Stimulated activated CD4-positive, alpha-beta T cell treated with anti-CD3 and anti-CD28 coated beads, Interleukin-12 subunit alpha, Interleukin-12 subunit beta, amount 100 ng/mL, for 24 hours (primary cell): Measurements from ENCODE around the gene POU2AF1.

ENCODE experiments used
- DNase-seq, 2 experiments: peaks; one replicate each; pipeline ENCODE4 v3.0.0-alpha.2; 2020; ENCODE audit warnings: low read depth in 2 of 2

POU2AF1 gene

DNA sequence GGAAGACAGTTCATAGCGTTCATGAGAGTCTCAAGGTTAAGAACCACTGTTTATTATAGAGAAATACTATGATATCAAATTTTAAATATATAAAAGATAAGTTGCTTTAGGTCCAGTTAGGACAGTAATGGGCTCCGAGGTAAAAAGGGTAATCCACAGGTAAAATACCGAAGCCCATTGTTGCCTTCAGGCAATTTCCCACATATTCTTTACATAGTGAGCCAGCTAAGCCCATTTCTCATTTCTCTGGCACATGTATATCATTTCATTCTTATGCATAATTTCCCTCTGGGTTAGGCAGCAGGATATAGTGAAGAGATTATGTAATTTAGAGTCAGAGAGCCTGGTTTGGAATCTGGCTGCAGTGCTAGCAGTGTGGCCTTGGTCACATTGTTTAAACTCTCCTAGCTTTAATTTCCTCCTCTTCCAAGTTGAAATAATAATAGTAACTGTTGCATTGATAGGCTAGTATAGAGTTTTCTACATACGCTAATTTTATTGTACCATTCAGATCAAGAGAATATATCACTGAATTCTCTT is 7.6 kb upstream of the POU2AF1 start:
- no peak for DNase-seq

- no peak for DNase-seq
Observed at GRCh38 chr11:111384494-111384893, 5.4 kb upstream of the POU2AF1 start.

GRCh38 chr11:111382451-111382850 is 3.4 kb upstream of the POU2AF1 start:
- DNase-seq, result no peak

GRCh38 chr11:111379602-111380136 is 594 bp upstream of the POU2AF1 start:
- no peak for DNase-seq

DNA sequence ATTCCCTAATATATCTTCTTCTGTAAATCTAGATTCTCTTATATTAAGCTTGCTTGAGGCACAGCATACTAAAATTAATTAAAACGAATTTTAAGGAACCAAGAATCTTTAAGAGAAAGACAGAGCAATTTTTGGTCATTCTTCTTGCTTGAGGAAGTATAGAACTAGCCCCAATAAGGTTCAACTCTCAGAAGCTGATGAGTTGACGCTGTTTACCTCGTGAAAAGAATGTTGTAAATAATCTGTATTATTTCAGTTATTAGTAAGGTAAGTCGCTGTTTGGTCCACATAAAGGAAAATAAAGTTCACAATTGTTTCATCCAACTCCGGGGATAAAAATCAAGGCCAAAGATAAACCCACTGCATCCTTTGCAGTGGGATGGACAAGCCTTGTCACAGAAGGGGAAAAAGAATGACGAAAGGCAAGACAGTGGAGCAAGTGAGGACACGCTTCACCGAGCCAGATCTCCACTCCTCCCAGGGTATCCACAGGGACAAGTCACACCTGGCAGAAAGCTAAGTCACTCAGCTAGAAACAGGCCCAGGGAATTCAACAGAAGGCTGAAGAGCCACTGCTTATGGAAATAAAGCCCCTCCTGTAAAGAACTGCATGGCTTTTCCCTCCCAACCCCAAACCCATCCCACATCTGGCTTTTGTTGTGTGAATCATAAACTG is 752 bp downstream of the POU2AF1 start:
- no peak for DNase-seq

DNA sequence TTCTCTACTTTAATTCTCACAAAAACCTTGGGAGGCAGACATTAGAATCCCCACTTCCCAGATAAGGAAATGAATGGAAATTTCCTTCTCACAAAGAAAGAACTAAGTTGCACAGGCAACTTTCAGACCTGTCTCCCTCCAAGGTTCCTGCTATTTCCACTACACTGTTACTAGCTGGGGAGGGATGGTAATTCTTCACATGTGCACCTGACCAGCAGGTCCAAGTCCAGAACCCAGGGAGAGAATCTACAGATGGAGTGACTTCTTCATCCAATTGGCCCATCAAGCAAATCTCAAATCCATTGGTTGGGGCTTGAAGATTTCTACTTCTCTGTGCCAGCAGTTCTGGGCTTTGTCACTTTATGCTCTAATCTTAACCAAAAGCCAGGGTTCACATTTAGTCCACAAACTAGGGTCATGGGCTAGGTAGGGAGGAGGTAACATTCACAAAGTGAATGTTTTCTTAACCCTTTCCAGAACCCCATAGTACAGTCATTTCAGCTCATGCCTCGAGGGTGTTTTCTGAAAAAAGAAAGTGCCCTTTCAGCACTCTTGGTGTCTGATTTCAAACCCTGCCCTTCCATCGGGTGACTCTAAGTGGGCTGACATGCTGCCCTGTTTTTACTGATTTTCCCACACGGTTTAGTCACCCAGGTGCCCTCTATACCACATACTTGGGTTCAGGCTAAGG is 2.7 kb downstream of the POU2AF1 start:
- no peak for DNase-seq

DNA sequence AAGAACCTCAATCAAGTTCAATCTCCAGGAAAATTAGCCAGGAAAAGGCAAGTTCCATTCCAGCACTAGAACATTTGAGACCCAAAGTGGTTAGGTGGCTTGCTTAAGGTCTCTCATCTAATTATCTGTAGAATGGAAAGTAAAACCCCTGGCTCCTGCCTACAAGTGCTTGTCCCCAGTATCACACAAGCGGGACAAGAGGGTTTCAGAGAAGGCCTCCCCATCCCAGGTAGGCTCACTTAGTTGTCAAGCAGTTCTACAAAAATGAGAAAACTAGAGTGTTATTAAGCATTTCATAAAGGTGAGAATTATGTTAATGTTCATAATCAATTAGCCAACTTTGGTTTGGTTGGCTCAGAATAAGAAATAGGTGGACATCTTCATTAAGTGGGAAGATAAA is 5.5 kb downstream of the POU2AF1 start:
- DNase-seq, result no peak

GRCh38 chr11:111372538-111372937 is 6.5 kb downstream of the POU2AF1 start:
- DNase-seq, result no peak

GRCh38 chr11:111370902-111371578 is 8.0 kb downstream of the POU2AF1 start:
- DNase-seq, result no peak

- DNase-seq, result no peak
Observed at GRCh38 chr11:111370270-111370901, 8.7 kb downstream of the POU2AF1 start.

- no peak for DNase-seq
Observed at GRCh38 chr11:111368285-111368560, 10.9 kb downstream of the POU2AF1 start.

GRCh38 chr11:111367411-111368284 is 11.4 kb downstream of the POU2AF1 start:
- no peak for DNase-seq

GRCh38 chr11:111366560-111367410 is 12.3 kb downstream of the POU2AF1 start:
- no peak for DNase-seq

GRCh38 chr11:111365722-111366559 is 13.1 kb downstream of the POU2AF1 start:
- no peak for DNase-seq

GRCh38 chr11:111364503-111364902 is 14.6 kb downstream of the POU2AF1 start:
- DNase-seq, result no peak

- DNase-seq, result no peak
Observed at GRCh38 chr11:111363985-111364384, 15.1 kb downstream of the POU2AF1 start.

DNA sequence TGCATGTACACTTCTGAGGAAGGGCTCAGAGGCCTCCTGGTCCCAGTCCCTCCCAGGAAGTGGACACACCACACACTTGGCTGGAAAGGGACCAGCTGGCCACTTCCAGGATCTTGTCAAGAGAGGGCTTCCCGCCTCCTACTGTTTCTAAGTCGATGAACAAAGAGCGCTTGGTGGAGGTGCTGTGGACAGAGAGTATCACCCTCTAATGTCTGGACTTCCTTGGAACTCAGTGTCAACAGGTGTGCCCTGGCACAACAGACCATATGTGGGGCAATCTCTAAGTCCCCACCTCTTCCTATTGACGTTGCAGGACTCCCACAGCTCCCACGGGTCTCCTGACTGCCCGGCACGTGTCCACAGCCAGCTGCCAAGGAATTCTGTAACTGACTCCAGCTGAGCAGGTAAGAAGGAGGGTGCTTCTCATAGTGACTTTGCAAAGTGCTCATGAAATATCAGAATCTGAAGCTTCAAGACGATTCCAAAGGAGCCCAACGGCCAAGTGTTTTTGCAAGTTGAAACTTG is 16.1 kb downstream of the POU2AF1 start:
- no peak for DNase-seq

DNA sequence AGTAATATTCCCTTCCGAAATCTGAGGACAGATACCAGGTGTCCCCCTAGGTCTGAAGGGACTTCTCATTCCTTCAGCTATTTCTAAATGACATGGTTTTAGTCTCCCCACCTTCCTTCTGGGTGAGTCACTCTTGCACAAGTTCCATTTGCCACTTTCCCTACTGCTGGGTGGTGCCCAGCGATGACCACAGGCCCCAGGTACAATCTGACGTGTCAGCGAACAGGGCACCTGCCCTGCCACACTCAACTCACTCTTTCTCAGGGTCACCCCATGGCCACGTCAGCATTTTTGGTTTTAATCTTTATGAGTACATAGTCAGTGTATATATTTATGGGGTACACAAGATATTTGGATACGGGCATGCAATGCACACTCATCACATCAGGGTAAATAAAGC is 17.2 kb downstream of the POU2AF1 start:
- DNase-seq, result no peak
